SK-N-SH (cell line): ENCODE data around the gene OBSCN.

ENCODE experiments used
- CTCF ChIP-seq: fragments of 200-600 bp; sonication (generic); IDR thresholded peaks from 2 replicates; pipeline ENCODE4 v1.6.1; 2017; ENCODE audit warnings: antibody characterized with exemption, mild to moderate bottlenecking, moderate library complexity
- ELF1 ChIP-seq: IDR thresholded peaks from 2 replicates; pipeline ENCODE4 v1.4.0; 2012
- EP300 ChIP-seq, 2 experiments: IDR thresholded peaks; 2 replicates each; pipeline versions ENCODE4 v1.4.0 to v1.6.1; 2012; ENCODE audit warnings: borderline replicate concordance in 1 of 2, low read depth in 1 of 2, low read length in 1 of 2
- FOXM1 ChIP-seq: IDR thresholded peaks from 2 replicates; pipeline ENCODE4 v1.4.0; 2012; ENCODE audit warnings: low read depth, mild to moderate bottlenecking
- JUND ChIP-seq: IDR thresholded peaks from 2 replicates; pipeline ENCODE4 v1.4.0; 2012
- RFX5 ChIP-seq: IDR thresholded peaks from 2 replicates; pipeline ENCODE4 v1.6.1; 2012; ENCODE audit warnings: mild to moderate bottlenecking, improper control_type of control experiment, low read length
- SIN3A ChIP-seq: IDR thresholded peaks from 2 replicates; pipeline ENCODE4 v1.6.1; 2012; ENCODE audit warnings: low read depth, mild to moderate bottlenecking, low read length, moderate library complexity, borderline replicate concordance
- SMC3 ChIP-seq: IDR thresholded peaks from 2 replicates; pipeline ENCODE4 v1.6.1; 2012; ENCODE audit warnings: low read depth, low read length, improper control_type of control experiment
- TEAD4 ChIP-seq: IDR thresholded peaks from 2 replicates; pipeline ENCODE4 v1.4.0; 2012; ENCODE audit warnings: mild to moderate bottlenecking, borderline replicate concordance; ENCODE audit not compliant: insufficient read depth

GRCh38 chr1:228176024-228176395, 31.8 kb upstream of the OBSCN start:
- TF ChIP-seq SMC3: no peak
- no peak for TF ChIP-seq FOXM1
- no peak for TF ChIP-seq SIN3A
- no peak for TF ChIP-seq CTCF
- no peak for TF ChIP-seq EP300 (IDR thresholded peaks at IDR 0.05; ENCODE audit: borderline replicate concordance in 1 of 2, low read depth in 1 of 2, low read length in 1 of 2)
- TF ChIP-seq RFX5: no peak
- TF ChIP-seq TEAD4: no peak
- no peak for TF ChIP-seq ELF1
- TF ChIP-seq JUND: no peak
